Erythroblast (primary cell): Measurements from ENCODE around the gene HCFC1.

Experiments used
- DNase-seq, 2 experiments: peaks; one replicate each; lab custom pipeline; 2025; lab: John Stamatoyannopoulos, UW
- GATA1 ChIP-seq: IDR thresholded peaks from 2 replicates; pipeline ENCODE4 v1.6.1; 2011; ENCODE audit warnings: low read depth, mild to moderate bottlenecking, control low read depth, low read length, moderate library complexity
- POLR2A ChIP-seq: IDR thresholded peaks from 2 replicates; pipeline ENCODE4 v1.6.1; 2011; ENCODE audit warnings: mild to moderate bottlenecking, low read length

Gene HCFC1

GRCh38 chrX:153921070-153921469 lies 50.5 kb downstream of the HCFC1 start:
- DNase-seq: no peak
- TF ChIP-seq GATA1 (no peak), POLR2A (no peak)

- DNase-seq: no peak
- TF ChIP-seq POLR2A: no peak
Observed at GRCh38 chrX:153920546-153920945, 51.1 kb downstream of the HCFC1 start.

GRCh38 chrX:153919281-153919680 lies 52.3 kb downstream of the HCFC1 start:
- no peak for DNase-seq
- TF ChIP-seq GATA1: no peak
- no peak for TF ChIP-seq POLR2A

GRCh38 chrX:153917869-153918268 lies 53.7 kb downstream of the HCFC1 start:
- TF ChIP-seq POLR2A (no peak), GATA1 (no peak)
- no peak for DNase-seq

DNA sequence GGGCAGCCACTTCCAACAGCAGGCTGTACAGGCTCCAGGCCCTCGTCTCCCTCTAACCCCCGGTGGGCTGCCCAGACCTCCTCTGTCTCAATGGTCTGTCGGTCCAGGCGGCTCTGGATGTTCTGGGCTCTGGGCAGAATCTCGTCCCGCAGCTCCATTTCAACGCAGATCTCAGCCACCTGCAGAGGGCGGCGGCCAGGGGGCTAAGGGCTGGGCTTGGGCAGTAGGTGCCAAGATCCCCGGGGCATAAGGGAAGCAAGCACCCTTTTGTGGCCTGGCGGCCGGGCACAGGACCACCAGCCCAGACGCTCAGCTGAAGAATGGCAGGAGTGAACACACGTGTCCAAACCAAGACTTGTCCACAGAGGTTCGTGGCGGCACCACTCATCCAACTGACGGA lies 57.9 kb downstream of the HCFC1 start:
- TF ChIP-seq GATA1 (no peak), POLR2A (no peak)
- no peak for DNase-seq

DNA sequence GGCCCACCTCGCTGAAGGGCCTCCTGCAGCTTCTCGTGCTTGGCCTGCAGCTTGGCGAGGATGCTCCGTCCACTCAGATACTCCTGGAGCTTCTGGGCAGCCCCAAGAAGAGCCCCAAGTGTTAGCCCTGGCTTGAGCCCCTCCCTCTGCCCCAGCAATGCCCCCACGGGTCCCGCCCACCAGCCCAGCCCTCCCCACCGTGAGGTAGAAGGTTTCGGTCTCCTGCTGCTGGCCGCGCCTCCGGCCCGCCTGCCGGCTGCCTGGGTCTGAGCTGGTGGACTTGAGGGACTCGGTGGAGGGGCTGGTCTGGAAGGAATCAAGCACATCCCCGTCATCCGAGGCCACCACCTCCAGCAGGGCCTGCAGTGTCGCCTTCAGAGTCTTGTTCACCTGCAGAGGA lies 58.4 kb downstream of the HCFC1 start:
- DNase-seq: no peak
- TF ChIP-seq POLR2A: no peak
- TF ChIP-seq GATA1: no peak

GRCh38 chrX:153911798-153912197 lies 59.8 kb downstream of the HCFC1 start:
- DNase-seq: no peak
- TF ChIP-seq GATA1 (no peak), POLR2A (no peak)

DNA sequence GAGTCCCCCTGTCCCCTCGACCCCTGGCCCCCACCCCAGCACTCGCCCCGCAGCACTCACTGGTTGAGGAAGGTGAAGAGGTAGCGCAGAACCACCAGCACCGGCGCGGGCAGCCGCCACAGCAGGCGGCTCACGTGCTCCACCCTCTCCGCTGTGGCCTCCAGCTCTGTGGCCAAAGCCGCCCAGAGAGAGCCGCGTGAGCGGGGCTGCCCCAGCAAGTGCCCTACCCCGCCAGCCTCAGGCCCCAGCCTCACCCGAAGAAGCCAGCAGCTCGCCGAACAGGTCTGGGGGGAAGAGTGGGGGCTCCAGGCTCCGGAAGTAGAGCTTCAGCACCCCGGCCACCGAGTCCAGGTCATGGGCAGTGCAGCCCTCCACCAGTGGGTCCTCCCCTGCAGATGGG lies 61.2 kb downstream of the HCFC1 start:
- DNase-seq: no peak
- TF ChIP-seq POLR2A: no peak

DNA sequence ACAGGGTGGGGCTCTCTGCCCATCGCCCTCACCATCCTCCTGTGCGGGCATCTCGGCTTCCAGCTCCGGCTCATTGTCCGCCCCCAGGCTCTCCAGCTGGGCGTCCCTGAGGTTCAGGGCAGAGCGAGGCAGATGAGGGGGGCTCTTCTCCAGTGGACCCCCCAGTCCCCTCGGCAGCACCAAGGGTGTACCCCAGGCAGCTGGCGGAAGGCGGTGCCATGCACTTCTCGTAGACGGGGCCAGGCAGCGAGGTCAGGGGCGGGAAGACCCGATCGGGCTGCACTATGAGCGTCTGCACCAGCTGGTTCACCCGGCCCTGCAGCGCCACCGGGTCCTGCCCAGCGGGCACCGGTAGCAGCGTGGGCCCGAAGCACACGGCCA lies 61.6 kb downstream of the HCFC1 start:
- no peak for TF ChIP-seq GATA1
- no peak for DNase-seq

- DNase-seq: peak; percentile 9 to 12
- TF ChIP-seq GATA1 (no peak), POLR2A (no peak)
Observed at GRCh38 chrX:153909024-153909979, 62.3 kb downstream of the HCFC1 start.

DNA sequence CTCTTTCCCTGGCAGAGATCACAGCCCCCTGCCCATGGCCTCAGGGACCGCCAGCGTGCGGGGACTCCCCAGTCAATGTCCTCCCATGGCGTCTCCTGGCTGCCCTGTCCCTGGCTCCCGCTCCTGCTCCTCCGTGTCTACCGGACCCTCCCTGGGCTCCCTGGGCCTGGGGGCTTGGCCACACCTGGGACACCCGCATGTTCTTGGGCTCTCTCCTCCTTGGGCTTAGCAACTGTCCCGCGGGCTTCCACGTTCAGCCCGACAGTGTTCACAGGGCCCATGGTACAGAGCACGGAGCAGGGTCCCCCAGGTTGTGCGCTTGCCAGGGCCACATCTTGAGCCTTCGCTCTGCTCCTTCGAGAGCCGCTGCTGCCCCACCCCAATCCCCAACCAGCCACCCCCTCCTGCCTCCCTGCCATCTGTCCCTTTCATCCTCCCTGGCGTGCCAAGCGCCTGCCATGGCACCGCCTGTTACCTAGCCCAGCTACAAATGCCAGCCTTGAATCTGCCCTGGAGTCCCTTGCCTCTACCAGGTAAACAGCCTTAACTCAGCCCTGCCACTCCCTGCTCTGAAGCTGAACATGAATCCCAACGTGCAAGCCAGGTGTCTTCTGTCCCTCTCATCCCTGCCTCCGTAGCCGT lies 63.3 kb downstream of the HCFC1 start:
- DNase-seq: no peak
- no peak for TF ChIP-seq POLR2A
- TF ChIP-seq GATA1: no peak

GRCh38 chrX:153907456-153907855 lies 64.2 kb downstream of the HCFC1 start:
- DNase-seq: no peak
- no peak for TF ChIP-seq GATA1

GRCh38 chrX:153906126-153906917 lies 65.3 kb downstream of the HCFC1 start:
- TF ChIP-seq GATA1: no peak
- no peak for TF ChIP-seq POLR2A

DNA sequence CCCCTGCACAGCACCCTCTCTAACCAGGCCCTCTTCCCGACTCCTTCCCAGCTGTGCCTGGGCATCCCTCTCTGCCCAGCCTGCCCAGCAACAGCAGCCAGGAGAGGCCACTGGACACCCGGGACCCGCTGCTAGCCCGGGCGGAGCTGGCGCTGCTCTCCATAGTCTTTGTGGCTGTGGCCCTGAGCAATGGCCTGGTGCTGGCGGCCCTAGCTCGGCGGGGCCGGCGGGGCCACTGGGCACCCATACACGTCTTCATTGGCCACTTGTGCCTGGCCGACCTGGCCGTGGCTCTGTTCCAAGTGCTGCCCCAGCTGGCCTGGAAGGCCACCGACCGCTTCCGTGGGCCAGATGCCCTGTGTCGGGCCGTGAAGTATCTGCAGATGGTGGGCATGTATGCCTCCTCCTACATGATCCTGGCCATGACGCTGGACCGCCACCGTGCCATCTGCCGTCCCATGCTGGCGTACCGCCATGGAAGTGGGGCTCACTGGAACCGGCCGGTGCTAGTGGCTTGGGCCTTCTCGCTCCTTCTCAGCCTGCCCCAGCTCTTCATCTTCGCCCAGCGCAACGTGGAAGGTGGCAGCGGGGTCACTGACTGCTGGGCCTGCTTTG lies 66.0 kb downstream of the HCFC1 start:
- TF ChIP-seq POLR2A (no peak), GATA1 (no peak)
- DNase-seq: no peak

More at GRCh38 chrX:153906126-153906917, 65.3 kb downstream of the HCFC1 start:
- DNase-seq: no peak
